Measurements from ENCODE around the gene SLC4A1.

SLC4A1 gene

DNA sequence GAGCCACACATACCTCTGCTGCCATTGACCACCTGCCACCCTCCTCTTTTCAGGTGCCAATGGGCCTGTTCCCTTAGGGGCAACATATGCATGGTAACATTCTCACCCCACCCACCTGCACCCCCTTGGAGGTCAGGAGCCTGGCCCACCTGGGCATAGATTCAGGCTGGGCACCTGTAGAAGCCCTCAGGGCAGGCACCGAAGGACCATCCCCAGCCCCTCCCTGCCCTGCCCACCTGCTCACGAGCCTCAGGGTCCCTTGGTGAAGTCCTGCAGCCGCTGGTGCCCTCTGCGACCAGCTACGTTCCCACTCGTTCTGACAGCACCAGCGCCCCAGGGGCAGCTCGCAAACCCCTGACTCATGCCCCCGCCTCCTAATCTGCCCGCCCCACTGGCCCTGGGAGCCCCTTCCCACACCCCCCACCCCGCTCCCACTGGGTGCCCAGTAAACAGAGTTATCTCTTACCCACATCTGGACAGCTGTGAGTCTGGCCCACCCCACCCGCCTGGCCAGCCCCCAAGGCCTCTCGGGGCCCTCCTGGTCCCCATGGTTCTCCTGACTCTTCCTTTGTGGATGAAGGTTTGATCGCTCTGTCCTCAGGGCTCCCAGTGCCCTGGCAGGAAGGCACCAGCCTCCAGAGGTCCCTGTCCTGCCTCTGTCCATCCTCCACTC lies at the start of gene SLC4A1:
Gene SLC4A1 (minus strand): TSS at position 318 of the 673 bp plus-strand sequence. CDS start 5,269 bp downstream, outside the sequence.
- no peak for DNase-seq

DNA sequence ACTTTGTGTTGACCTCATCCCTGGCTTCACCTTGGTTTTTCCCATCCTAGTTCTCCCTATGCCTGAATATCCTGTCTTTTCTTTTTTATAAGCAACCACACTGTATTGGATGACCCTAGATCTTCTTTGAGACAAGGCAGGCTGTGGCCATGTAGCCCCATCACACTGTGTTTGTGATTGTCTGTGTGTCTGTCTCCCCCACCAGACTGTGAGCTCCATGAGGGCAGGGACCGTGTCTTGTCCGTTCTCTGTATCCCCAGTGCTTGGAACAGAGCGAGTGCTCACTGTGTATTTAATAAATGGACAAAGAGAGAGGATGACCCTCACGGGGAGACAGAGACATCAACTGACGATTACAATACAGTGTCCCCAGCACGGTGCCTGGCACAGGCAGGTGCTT lies 49.6 kb upstream of the SLC4A1 start:
- DNase-seq, result no peak

- no peak for DNase-seq
Observed at GRCh38 chr17:44315760-44316731, 48.1 kb upstream of the SLC4A1 start.

DNA sequence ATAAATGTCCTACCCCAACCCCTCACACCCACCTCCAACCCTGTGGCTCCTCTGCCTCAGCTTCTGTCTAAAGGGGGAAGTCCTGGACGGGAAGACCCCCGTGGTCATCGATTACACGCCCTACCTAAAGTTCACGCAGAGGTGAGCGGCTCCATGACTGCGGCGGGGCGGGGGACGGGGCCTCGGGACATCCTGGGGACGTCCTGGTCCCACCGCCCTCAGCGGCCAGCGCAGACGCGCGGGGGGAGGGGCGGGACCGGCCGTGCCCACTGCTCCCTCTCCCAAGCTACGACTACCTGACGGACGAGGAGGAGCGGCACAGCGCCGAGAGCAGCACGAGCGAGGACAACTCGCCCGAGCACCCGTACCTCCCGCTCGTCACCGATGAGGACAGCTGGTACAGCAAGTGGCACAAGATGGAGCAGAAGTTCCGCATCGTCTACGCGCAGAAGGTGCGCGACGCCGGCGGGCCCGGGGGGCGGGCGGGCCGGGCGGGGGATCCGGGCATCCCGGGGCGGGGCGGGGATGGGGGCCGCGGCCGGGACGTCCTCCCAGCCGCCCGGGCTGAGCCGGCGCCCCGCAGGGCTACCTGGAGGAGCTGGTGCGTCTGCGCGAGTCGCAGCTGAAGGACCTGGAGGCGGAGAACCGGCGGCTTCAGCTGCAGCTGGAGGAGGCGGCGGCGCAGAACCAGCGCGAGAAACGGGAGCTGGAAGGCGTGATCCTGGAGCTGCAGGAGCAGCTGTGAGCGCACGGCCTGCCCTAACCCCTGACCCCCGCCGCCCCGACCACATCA lies 47.1 kb upstream of the SLC4A1 start:
- no peak for DNase-seq

DNA sequence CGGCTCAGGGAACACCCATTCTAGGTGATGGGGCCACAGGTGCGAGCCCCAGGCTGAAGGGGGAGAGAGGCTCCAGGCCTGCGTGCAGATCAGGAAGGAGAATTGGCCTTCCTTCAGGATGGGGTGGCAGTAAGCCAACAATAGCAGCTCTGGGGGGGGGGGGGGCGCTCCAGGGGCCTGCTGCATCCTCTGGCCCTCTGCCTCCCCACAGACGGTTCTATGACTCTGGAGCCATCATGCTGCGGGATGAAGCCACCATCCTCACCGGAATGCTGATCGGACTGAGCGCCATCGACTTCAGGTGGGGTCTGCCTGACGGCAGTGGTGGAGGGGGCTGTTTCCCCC lies 46.6 kb upstream of the SLC4A1 start:
- no peak for DNase-seq

- DNase-seq, result no peak
Observed at GRCh38 chr17:44314031-44314430, 46.1 kb upstream of the SLC4A1 start.

GRCh38 chr17:44312396-44313104 lies 44.6 kb upstream of the SLC4A1 start:
- DNase-seq, result no peak

GRCh38 chr17:44311562-44312181 lies 43.7 kb upstream of the SLC4A1 start:
- no peak for DNase-seq

DNA sequence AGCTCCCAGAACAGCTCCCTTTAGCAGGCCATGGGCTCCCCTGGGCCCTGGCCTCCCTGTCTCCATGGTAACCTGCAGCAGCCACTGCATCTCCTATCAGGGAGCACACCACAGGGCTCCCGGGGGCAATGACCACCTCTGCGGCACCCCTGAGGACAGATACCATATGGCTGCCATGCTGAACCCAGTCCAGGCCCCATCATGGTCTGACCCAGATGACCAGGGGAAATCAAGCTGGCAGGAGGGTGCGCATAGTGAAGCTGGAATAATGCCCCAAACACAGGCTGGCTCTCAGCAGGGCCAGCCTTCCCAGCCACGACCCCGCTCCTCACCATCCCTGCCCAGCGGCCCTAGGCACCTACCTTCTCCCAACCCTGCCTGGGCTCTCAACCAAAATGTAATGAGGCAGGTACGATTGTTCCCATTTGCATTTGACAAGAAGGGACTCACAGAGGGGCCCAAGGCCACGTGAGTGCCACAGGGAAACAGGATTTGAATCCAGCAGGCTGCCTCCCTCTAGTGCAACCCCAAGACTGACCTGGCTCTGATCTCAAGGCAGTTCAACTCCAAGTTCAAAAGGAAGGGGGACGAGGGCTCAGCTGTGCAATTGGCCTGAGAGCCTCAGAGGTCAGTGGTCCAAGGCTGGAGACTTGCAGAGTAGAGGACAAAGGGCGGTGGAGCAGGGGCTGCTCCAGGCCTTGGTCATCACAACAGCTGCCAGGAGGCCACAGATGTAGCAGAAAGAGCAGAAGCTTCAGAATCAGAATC lies 42.9 kb upstream of the SLC4A1 start:
- DNase-seq, result no peak

DNA sequence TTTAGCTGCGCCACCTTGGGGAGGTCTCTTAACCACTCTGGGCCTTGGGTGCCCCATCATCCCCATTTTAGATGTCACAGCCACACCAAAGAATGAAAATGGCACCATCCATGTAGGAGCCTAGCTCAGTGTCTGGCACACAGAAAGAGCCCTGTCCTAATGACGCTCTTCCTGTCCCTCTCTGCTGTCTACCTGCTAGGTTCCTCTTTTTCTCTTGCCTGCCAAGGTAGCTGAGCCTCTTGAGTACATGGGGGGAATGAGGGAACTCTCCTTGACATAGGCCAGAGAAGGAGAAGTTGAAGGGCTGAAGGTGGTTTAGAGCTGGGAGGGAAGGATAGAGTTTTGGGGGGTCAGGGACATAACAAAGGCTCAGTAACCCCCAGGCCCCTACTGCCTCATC lies 42.3 kb upstream of the SLC4A1 start:
- DNase-seq, result no peak

GRCh38 chr17:44309472-44309871 lies 41.5 kb upstream of the SLC4A1 start:
- no peak for DNase-seq

- no peak for DNase-seq
Observed at GRCh38 chr17:44308865-44309264, 40.9 kb upstream of the SLC4A1 start.

DNA sequence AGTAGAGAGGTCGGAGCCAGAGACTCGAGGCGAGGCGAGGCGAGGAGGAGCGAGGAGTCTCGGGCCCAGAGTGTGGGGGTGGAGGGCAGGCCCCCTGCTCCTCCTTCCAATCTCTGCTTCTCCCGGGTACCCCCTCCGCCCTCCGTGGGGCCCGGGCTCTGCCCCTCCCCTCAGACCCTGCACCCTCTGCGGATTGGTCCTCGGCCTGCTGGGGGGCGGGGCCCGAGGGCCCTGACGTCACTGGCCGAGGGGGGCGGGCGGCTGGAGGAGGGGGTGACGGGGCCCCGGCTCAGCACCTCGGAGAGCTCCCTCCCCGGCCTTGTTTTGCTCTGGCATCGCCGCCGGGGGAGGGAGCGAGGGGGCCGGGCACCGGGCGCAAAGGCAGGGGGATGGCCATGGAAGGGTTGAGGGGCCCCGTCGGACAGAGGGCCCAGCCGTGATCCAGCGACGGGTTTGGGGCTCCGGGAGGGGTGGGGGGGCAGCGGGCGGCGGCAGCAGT lies 40.4 kb upstream of the SLC4A1 start, which contains the start of gene RUNDC3A:
Gene RUNDC3A (plus strand): TSS at position 282 of the 499 bp plus-strand sequence. CDS start 232 bp downstream, outside the sequence.
- peak; percentile 89 for DNase-seq

DNA sequence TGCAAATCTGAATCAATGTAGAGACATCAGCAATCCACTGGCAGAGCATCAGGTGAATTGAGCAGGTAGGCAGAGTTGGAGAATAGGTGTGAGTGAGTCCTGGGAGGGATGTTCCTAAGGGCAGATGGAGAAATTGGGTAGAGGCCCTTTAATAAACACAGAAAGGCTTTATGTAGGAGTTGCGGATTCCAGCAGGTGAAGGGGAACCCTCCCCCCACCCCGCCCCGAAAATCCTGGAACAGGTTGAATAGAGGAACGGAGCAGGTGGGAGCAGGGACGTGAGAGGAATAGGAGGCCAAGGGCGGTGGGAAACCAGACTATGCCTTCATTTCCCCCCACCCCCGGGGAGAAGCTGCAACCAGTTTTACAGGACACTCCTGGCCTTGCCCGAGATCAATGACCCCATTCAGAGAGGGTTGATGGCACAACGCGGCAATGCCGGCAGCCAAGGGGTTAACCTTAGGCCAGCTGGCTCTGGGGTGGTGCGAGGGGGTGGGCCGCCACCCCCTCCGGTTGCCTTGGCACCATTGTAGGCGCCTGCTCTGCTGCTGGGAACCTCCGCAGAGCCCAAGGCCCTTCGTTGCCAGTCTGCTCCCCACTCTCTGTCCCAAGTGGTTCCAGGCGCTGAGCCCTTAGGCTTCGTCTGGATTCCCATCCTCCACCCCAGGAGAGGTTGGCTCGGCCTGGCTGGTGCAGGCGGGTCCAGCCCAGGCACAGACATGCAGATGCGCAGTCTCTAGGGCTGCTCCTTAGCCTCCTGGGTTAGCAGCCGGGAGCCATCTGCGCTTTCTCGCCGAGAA lies 39.7 kb upstream of the SLC4A1 start:
- peak; percentile 89 for DNase-seq

DNA sequence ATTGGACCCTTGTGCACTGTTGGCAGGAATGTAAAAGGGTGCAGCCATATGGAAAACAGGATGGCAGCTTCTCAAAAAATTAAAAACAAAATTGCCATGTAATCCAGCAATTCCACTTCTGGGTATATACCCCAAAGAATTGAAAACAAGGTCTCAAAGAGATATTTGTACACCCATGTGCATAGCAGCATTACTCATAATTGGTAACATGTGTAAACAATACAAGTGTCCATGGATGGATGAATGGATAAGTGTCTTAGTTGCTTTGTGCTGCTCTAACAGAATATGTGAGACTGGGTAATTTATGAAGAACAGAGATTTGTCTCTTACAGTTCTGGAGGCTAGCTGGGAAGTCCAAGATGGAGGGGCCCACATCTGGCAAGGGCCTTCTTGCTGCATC lies 36.7 kb upstream of the SLC4A1 start:
- peak; percentile 32 for DNase-seq

DNA sequence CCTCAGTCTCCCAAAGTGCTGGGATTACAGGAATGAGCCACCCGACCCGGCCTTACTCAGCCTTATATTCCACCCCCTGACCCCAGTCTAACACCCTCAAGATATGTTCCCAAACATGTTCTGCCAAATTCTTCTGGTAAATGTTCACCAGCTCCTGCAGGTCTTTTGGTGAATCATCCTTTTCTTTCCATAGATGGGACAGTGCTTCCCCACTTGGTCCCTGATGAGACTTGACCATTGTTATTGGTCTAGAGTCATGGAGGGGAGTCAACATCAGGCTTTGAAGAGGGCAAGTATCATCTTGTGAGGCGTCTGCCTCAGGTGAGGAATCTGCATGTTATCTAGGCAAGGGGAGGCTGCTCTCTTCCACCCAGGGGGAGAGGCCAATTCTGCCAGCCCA lies 30.0 kb upstream of the SLC4A1 start:
- DNase-seq, result no peak

- DNase-seq, result no peak
Observed at GRCh38 chr17:44293509-44294226, 25.7 kb upstream of the SLC4A1 start.

DNA sequence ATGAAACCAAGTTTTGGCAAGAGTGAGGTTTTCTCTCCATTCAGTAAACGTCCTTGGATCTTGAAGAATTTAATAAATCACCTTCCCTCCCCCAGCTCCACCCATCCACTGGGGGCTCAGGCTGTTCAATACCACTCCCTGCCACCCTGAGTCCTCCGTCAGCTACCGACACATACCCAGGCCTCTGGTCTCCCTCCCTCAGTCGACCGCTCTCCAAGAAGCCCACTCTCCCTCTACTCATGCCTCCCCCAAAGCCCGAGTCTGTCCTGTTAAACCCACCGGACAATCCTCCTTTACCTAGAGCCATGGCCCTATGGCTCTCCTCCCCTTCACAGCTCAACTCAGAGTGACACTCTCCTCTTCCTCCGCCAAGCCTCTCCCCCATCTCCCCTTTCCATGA lies 19.7 kb upstream of the SLC4A1 start:
- DNase-seq, result no peak

GRCh38 chr17:44284024-44284400 lies 16.1 kb upstream of the SLC4A1 start:
- no peak for DNase-seq

All from NCI-H1694 treated with DMSO at 0.1 percent for 48 hours (cell line).